ENCODE results near the gene S100A3.

- no peak for TF ChIP-seq TEAD4 (IDR thresholded peaks at IDR 0.05; ENCODE audit: low read depth, low read length)
- no peak for TF ChIP-seq ATF3 (IDR thresholded peaks at IDR 0.05; ENCODE audit: insufficient read depth, low read depth, low read length)
- no peak for TF ChIP-seq ZNF274 (IDR thresholded peaks at IDR 0.05; ENCODE audit: borderline replicate concordance, extremely low read depth, low read length)
Observed at GRCh38 chr1:153586347-153586746, 37.3 kb upstream of the S100A3 start.

Measured in H1 (cell line).